ENCODE measurements around the gene ITIH5.

ITIH5 gene

GRCh38 chr10:7626283-7626682 is 40.5 kb downstream of the ITIH5 start:
- no peak for DNase-seq (ENCODE audit: low read depth)

- DNase-seq (ENCODE audit: low read depth), result no peak
Observed at GRCh38 chr10:7625836-7626235, 40.9 kb downstream of the ITIH5 start.

GRCh38 chr10:7625009-7625408 is 41.8 kb downstream of the ITIH5 start:
- no peak for DNase-seq (ENCODE audit: low read depth)

- no peak for DNase-seq (ENCODE audit: low read depth)
Observed at GRCh38 chr10:7622969-7623368, 43.8 kb downstream of the ITIH5 start.

GRCh38 chr10:7618461-7618860 is 48.3 kb downstream of the ITIH5 start:
- no peak for DNase-seq (ENCODE audit: low read depth)

GRCh38 chr10:7611909-7612308 is 54.9 kb downstream of the ITIH5 start:
- no peak for DNase-seq (ENCODE audit: low read depth)

GRCh38 chr10:7610651-7611389 is 55.9 kb downstream of the ITIH5 start:
- no peak for DNase-seq (ENCODE audit: low read depth)

- DNase-seq (ENCODE audit: low read depth), result no peak
Observed at GRCh38 chr10:7610026-7610425, 56.7 kb downstream of the ITIH5 start.

GRCh38 chr10:7609556-7609955 is 57.2 kb downstream of the ITIH5 start:
- DNase-seq (ENCODE audit: low read depth), result no peak

GRCh38 chr10:7608001-7608400 is 58.8 kb downstream of the ITIH5 start:
- no peak for DNase-seq (ENCODE audit: low read depth)

GRCh38 chr10:7606951-7607404 is 59.8 kb downstream of the ITIH5 start:
- no peak for DNase-seq (ENCODE audit: low read depth)

GRCh38 chr10:7605565-7606295 is 61.0 kb downstream of the ITIH5 start:
- DNase-seq (ENCODE audit: low read depth), result no peak

- DNase-seq (ENCODE audit: low read depth), result no peak
Observed at GRCh38 chr10:7601023-7601656, 65.6 kb downstream of the ITIH5 start.

GRCh38 chr10:7598771-7599170 is 68.0 kb downstream of the ITIH5 start:
- no peak for DNase-seq (ENCODE audit: low read depth)

GRCh38 chr10:7596356-7596755 is 70.4 kb downstream of the ITIH5 start:
- DNase-seq (ENCODE audit: low read depth), result no peak

GRCh38 chr10:7593905-7594304 is 72.9 kb downstream of the ITIH5 start:
- no peak for DNase-seq (ENCODE audit: low read depth)

GRCh38 chr10:7593063-7593462 is 73.7 kb downstream of the ITIH5 start:
- DNase-seq (ENCODE audit: low read depth), result no peak

- DNase-seq (ENCODE audit: low read depth), result no peak
Observed at GRCh38 chr10:7592627-7593026, 74.1 kb downstream of the ITIH5 start.

- no peak for DNase-seq (ENCODE audit: low read depth)
Observed at GRCh38 chr10:7590271-7590670, 76.5 kb downstream of the ITIH5 start.

- no peak for DNase-seq (ENCODE audit: low read depth)
Observed at GRCh38 chr10:7589748-7590147, 77.0 kb downstream of the ITIH5 start.

GRCh38 chr10:7587865-7588188 is 78.9 kb downstream of the ITIH5 start:
- no peak for DNase-seq (ENCODE audit: low read depth)

GRCh38 chr10:7587168-7587864 is 79.5 kb downstream of the ITIH5 start:
- no peak for DNase-seq (ENCODE audit: low read depth)

- DNase-seq (ENCODE audit: low read depth), result no peak
Observed at GRCh38 chr10:7585228-7585627, 81.5 kb downstream of the ITIH5 start.
